ENCODE results near the gene CCDC178.

- TF ChIP-seq, protein P1, sequence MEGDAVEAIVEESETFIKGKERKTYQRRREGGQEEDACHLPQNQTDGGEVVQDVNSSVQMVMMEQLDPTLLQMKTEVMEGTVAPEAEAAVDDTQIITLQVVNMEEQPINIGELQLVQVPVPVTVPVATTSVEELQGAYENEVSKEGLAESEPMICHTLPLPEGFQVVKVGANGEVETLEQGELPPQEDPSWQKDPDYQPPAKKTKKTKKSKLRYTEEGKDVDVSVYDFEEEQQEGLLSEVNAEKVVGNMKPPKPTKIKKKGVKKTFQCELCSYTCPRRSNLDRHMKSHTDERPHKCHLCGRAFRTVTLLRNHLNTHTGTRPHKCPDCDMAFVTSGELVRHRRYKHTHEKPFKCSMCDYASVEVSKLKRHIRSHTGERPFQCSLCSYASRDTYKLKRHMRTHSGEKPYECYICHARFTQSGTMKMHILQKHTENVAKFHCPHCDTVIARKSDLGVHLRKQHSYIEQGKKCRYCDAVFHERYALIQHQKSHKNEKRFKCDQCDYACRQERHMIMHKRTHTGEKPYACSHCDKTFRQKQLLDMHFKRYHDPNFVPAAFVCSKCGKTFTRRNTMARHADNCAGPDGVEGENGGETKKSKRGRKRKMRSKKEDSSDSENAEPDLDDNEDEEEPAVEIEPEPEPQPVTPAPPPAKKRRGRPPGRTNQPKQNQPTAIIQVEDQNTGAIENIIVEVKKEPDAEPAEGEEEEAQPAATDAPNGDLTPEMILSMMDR (IDR thresholded peaks at IDR 0.05) = no peak
- no peak for TF ChIP-seq POLR2A (IDR thresholded peaks at IDR 0.05)
Observed at GRCh38 chr18:33113416-33113815, 327.1 kb downstream of the CCDC178 start.
